ENCODE measurements around the gene NXPH1.

Gene NXPH1

GRCh38 chr7:8669501-8669851 is 236.1 kb downstream of the NXPH1 start:
- no peak for TF ChIP-seq EP300 (IDR thresholded peaks at IDR 0.05; ENCODE audit: borderline replicate concordance)
- no peak for TF ChIP-seq CREB1 (IDR thresholded peaks at IDR 0.05; ENCODE audit: low read depth)
- TF ChIP-seq TCF12 (IDR thresholded peaks at IDR 0.05; ENCODE audit: low read depth) = no peak
- TF ChIP-seq ZBTB7A (IDR thresholded peaks at IDR 0.05; ENCODE audit: low read depth) = no peak
- TF ChIP-seq CEBPB (IDR thresholded peaks at IDR 0.05) = no peak
- no peak for TF ChIP-seq RAD21 (IDR thresholded peaks at IDR 0.05; ENCODE audit: low read depth)
- TF ChIP-seq USF1 (IDR thresholded peaks at IDR 0.05) = no peak
- TF ChIP-seq FOXM1 (IDR thresholded peaks at IDR 0.05; ENCODE audit: borderline replicate concordance, low read depth) = no peak
- TF ChIP-seq EGR1 (IDR thresholded peaks at IDR 0.05) = no peak
- TF ChIP-seq, protein P1, sequence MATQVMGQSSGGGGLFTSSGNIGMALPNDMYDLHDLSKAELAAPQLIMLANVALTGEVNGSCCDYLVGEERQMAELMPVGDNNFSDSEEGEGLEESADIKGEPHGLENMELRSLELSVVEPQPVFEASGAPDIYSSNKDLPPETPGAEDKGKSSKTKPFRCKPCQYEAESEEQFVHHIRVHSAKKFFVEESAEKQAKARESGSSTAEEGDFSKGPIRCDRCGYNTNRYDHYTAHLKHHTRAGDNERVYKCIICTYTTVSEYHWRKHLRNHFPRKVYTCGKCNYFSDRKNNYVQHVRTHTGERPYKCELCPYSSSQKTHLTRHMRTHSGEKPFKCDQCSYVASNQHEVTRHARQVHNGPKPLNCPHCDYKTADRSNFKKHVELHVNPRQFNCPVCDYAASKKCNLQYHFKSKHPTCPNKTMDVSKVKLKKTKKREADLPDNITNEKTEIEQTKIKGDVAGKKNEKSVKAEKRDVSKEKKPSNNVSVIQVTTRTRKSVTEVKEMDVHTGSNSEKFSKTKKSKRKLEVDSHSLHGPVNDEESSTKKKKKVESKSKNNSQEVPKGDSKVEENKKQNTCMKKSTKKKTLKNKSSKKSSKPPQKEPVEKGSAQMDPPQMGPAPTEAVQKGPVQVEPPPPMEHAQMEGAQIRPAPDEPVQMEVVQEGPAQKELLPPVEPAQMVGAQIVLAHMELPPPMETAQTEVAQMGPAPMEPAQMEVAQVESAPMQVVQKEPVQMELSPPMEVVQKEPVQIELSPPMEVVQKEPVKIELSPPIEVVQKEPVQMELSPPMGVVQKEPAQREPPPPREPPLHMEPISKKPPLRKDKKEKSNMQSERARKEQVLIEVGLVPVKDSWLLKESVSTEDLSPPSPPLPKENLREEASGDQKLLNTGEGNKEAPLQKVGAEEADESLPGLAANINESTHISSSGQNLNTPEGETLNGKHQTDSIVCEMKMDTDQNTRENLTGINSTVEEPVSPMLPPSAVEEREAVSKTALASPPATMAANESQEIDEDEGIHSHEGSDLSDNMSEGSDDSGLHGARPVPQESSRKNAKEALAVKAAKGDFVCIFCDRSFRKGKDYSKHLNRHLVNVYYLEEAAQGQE (IDR thresholded peaks at IDR 0.05; ENCODE audit: low read depth) = no peak
- no peak for TF ChIP-seq YY1 (IDR thresholded peaks at IDR 0.05; ENCODE audit: low read depth)
- no peak for TF ChIP-seq TAF1 (IDR thresholded peaks at IDR 0.05; ENCODE audit: low read depth)
- no peak for TF ChIP-seq NFIC (IDR thresholded peaks at IDR 0.05)
- TF ChIP-seq TEAD4 (IDR thresholded peaks at IDR 0.05) = no peak

GRCh38 chr7:8684426-8684825 is 251.0 kb downstream of the NXPH1 start:
- TF ChIP-seq ZBTB7A (IDR thresholded peaks at IDR 0.05; ENCODE audit: low read depth) (no peak), TEAD4 (IDR thresholded peaks at IDR 0.05) (no peak), YY1 (IDR thresholded peaks at IDR 0.05; ENCODE audit: low read depth) (no peak), CEBPB (IDR thresholded peaks at IDR 0.05) (no peak), NFIC (IDR thresholded peaks at IDR 0.05) (no peak), CREB1 (IDR thresholded peaks at IDR 0.05; ENCODE audit: low read depth) (no peak), EGR1 (IDR thresholded peaks at IDR 0.05) (no peak), MAX (IDR thresholded peaks at IDR 0.05) (no peak), TCF12 (IDR thresholded peaks at IDR 0.05; ENCODE audit: low read depth) (no peak), RAD21 (IDR thresholded peaks at IDR 0.05; ENCODE audit: low read depth) (no peak), FOXM1 (IDR thresholded peaks at IDR 0.05; ENCODE audit: borderline replicate concordance, low read depth) (no peak), EP300 (IDR thresholded peaks at IDR 0.05; ENCODE audit: borderline replicate concordance) (no peak), TAF1 (IDR thresholded peaks at IDR 0.05; ENCODE audit: low read depth) (no peak), USF1 (IDR thresholded peaks at IDR 0.05) (no peak)
- TF ChIP-seq, protein P1 (IDR thresholded peaks at IDR 0.05; ENCODE audit: low read depth) = no peak

GRCh38 chr7:8699875-8700624 is 266.6 kb downstream of the NXPH1 start:
- no peak for TF ChIP-seq RAD21 (IDR thresholded peaks at IDR 0.05; ENCODE audit: low read depth)
- no peak for TF ChIP-seq EP300 (IDR thresholded peaks at IDR 0.05; ENCODE audit: borderline replicate concordance)
- TF ChIP-seq YY1 (IDR thresholded peaks at IDR 0.05; ENCODE audit: low read depth) = no peak
- no peak for TF ChIP-seq TAF1 (IDR thresholded peaks at IDR 0.05; ENCODE audit: low read depth)
- TF ChIP-seq FOXM1 (IDR thresholded peaks at IDR 0.05; ENCODE audit: borderline replicate concordance, low read depth) = no peak
- no peak for TF ChIP-seq MAX (IDR thresholded peaks at IDR 0.05)
- TF ChIP-seq, protein P1 (IDR thresholded peaks at IDR 0.05; ENCODE audit: low read depth) = no peak
- TF ChIP-seq NFIC (IDR thresholded peaks at IDR 0.05) = no peak
- TF ChIP-seq ZBTB7A (IDR thresholded peaks at IDR 0.05; ENCODE audit: low read depth) = no peak
- TF ChIP-seq USF1 (IDR thresholded peaks at IDR 0.05) = no peak
- no peak for TF ChIP-seq CREB1 (IDR thresholded peaks at IDR 0.05; ENCODE audit: low read depth)
- TF ChIP-seq TCF12 (IDR thresholded peaks at IDR 0.05; ENCODE audit: low read depth) = no peak
- no peak for TF ChIP-seq TEAD4 (IDR thresholded peaks at IDR 0.05)
- no peak for TF ChIP-seq CEBPB (IDR thresholded peaks at IDR 0.05)
- no peak for TF ChIP-seq EGR1 (IDR thresholded peaks at IDR 0.05)
